ENCODE data around the gene TTN.

TTN gene

GRCh38 chr2:178530625-178531142, 276.5 kb downstream of the TTN start:
- Histone ChIP-seq H3K9ac (ENCODE audit: low read depth, low read length, poor library complexity, severe bottlenecking) (no peak overlapping the region), H3K36me3 (ENCODE audit: insufficient read depth, low read length) (no peaks in the 10 kb centered on the region), H3K4me1 (ENCODE audit: insufficient read depth, low read length, poor library complexity, severe bottlenecking) (no peaks in the 10 kb centered on the region), H3F3A (ENCODE audit: low read depth) (no peaks in the 10 kb centered on the region), H3K79me2 (ENCODE audit: insufficient read depth, low read length) (no peaks in the 10 kb centered on the region), H4K20me1 (ENCODE audit: insufficient read depth, low read length, poor library complexity, severe bottlenecking) (no peaks in the 10 kb centered on the region), H3K9me2 (replicated peaks; ENCODE audit: low read depth, low read length) (no peaks in the 10 kb centered on the region), H3K27me3 (ENCODE audit: insufficient read depth, low read length, poor library complexity, severe bottlenecking) (no peaks in the 10 kb centered on the region), H3K4me2 (ENCODE audit: low read depth, low read length, poor library complexity, severe bottlenecking) (no peak overlapping the region), H3K4me3 (ENCODE audit: low read length, poor library complexity, severe bottlenecking) (no peak overlapping the region), H3K9me3 (ENCODE audit: insufficient read depth, low read depth, low read length) (no peaks in the 10 kb centered on the region), H2AFZ (ENCODE audit: low read length) (no peak overlapping the region)
- TF ChIP-seq CTCF (conservative IDR thresholded peaks at IDR 0.05; ENCODE audit: low read length): no peak

GRCh38 chr2:178530131-178530530, 277.1 kb downstream of the TTN start:
- no peaks in the 10 kb centered on the region for H4K20me1 ChIP-seq (ENCODE audit: insufficient read depth, low read length, poor library complexity, severe bottlenecking)
- no peak overlapping the region for H3K4me2 ChIP-seq (ENCODE audit: low read depth, low read length, poor library complexity, severe bottlenecking)
- TF ChIP-seq CTCF (conservative IDR thresholded peaks at IDR 0.05; ENCODE audit: low read length): no peak
- no peak for TF ChIP-seq EZH2phosphoT487 (IDR thresholded peaks at IDR 0.05; ENCODE audit: borderline replicate concordance)
- no peaks in the 10 kb centered on the region for H3K9me3 ChIP-seq (ENCODE audit: insufficient read depth, low read depth, low read length)
- no peak overlapping the region for H2AFZ ChIP-seq (ENCODE audit: low read length)
- no peaks in the 10 kb centered on the region for H3K79me2 ChIP-seq (ENCODE audit: insufficient read depth, low read length)
- no peaks in the 10 kb centered on the region for H3K4me1 ChIP-seq (ENCODE audit: insufficient read depth, low read length, poor library complexity, severe bottlenecking)
- no peaks in the 10 kb centered on the region for H3K27me3 ChIP-seq (ENCODE audit: insufficient read depth, low read length, poor library complexity, severe bottlenecking)
- H3K9ac ChIP-seq (ENCODE audit: low read depth, low read length, poor library complexity, severe bottlenecking): no peak overlapping the region
- H3K36me3 ChIP-seq (ENCODE audit: insufficient read depth, low read length): no peaks in the 10 kb centered on the region
- H3K4me3 ChIP-seq (ENCODE audit: low read length, poor library complexity, severe bottlenecking): no peak overlapping the region
- H3K9me2 ChIP-seq (replicated peaks; ENCODE audit: low read depth, low read length): no peaks in the 10 kb centered on the region
- no peaks in the 10 kb centered on the region for H3F3A ChIP-seq (ENCODE audit: low read depth)

- H3F3A ChIP-seq (ENCODE audit: low read depth): no peaks in the 10 kb centered on the region
- TF ChIP-seq EZH2phosphoT487 (IDR thresholded peaks at IDR 0.05; ENCODE audit: borderline replicate concordance) (no peak), CTCF (conservative IDR thresholded peaks at IDR 0.05; ENCODE audit: low read length) (no peak)
- no peak overlapping the region for H3K9ac ChIP-seq (ENCODE audit: low read depth, low read length, poor library complexity, severe bottlenecking)
- H3K79me2 ChIP-seq (ENCODE audit: insufficient read depth, low read length): no peaks in the 10 kb centered on the region
- H3K27me3 ChIP-seq (ENCODE audit: insufficient read depth, low read length, poor library complexity, severe bottlenecking): no peaks in the 10 kb centered on the region
- H3K9me2 ChIP-seq (replicated peaks; ENCODE audit: low read depth, low read length): no peaks in the 10 kb centered on the region
- H3K4me1 ChIP-seq (ENCODE audit: insufficient read depth, low read length, poor library complexity, severe bottlenecking): no peaks in the 10 kb centered on the region
- H4K20me1 ChIP-seq (ENCODE audit: insufficient read depth, low read length, poor library complexity, severe bottlenecking): no peaks in the 10 kb centered on the region
- no peaks in the 10 kb centered on the region for H3K9me3 ChIP-seq (ENCODE audit: insufficient read depth, low read depth, low read length)
- no peak overlapping the region for H3K4me3 ChIP-seq (ENCODE audit: low read length, poor library complexity, severe bottlenecking)
- H2AFZ ChIP-seq (ENCODE audit: low read length): no peak overlapping the region
- H3K36me3 ChIP-seq (ENCODE audit: insufficient read depth, low read length): no peaks in the 10 kb centered on the region
- H3K4me2 ChIP-seq (ENCODE audit: low read depth, low read length, poor library complexity, severe bottlenecking): no peak overlapping the region
Observed at GRCh38 chr2:178529194-178529593, 278.0 kb downstream of the TTN start.
